ENCODE measurements around the gene DGKI.

GRCh38 chr7:137603043-137603442, 243.7 kb downstream of the DGKI start:
- no peak for TF ChIP-seq CTCF (IDR thresholded peaks at IDR 0.05; ENCODE audit: low read length)
- no peak for TF ChIP-seq EZH2 (IDR thresholded peaks at IDR 0.05; ENCODE audit: borderline replicate concordance, low read length)
